Right cardiac atrium (tissue), 5 donors: ENCODE data around the gene CFAP45. TPM values are rescaled to one million over a fixed set of nuclear protein-coding genes. Genes with fewer than 3 reads are reported as not detected.
A peak's percentile ranks its signal among the peaks of the same experiment; 100 is the strongest.

Experiments
- ATAC-seq, 2 donors: fragments of 200-7000 bp; cut with Tn5 transposase; one replicate each; pipeline versions ENCODE4 v1.8.0 to v1.9.1; 2020; ENCODE audit warnings: moderate library complexity in 2 of 2, mild to moderate bottlenecking in 1 of 2
- DNase-seq, 3 donors: peaks; one replicate each; pipeline ENCODE4 v3.0.0-alpha.2; 2020
- H3K27ac ChIP-seq: one replicate; pipeline ENCODE4 v1.5.1; 2013; ENCODE audit warnings: mild to moderate bottlenecking, low read length, control low read depth, moderate library complexity
- H3K27me3 ChIP-seq: one replicate; pipeline ENCODE4 v1.6.1; 2013; ENCODE audit not compliant: control insufficient read depth, insufficient read depth
- H3K4me1 ChIP-seq: one replicate; pipeline ENCODE4 v1.6.1; 2013; ENCODE audit warnings: low read length; ENCODE audit not compliant: control insufficient read depth, insufficient read depth
- H3K4me3 ChIP-seq: one replicate; pipeline ENCODE4 v1.5.1; 2013; ENCODE audit warnings: low read length, control low read depth
- H3K9me3 ChIP-seq: one replicate; pipeline ENCODE4 v1.6.1; 2013; ENCODE audit warnings: low read length; ENCODE audit not compliant: control insufficient read depth
- whole genome bisulfite sequencing: extraction: QIAGEN DNeasy Blood & Tissue Kit; methylation state at CpG from one replicate; pipeline ENCODE4 v1.1.7; 2013; 5-methylcytosine and 5-hydroxymethylcytosine counted together
- intact Hi-C, 4 donors: fragments of 100-400 bp; cut with DNase I; formaldehyde crosslinking; loops; one replicate each; pipeline versions ENCODE4 v1.11.0 to v1.14.0; 2022 to 2023
- polyA plus RNA-seq: library from polyadenylated mRNA; stranded (reverse); fragments of 200-250 nt; gene quantifications from one replicate; pipeline ENCODE4 v1.2.3, GENCODE V29; 2013
- total RNA-seq, 4 donors: library from RNA; stranded (reverse); fragmentation: NEBNext Ultra II Directional; extraction: Animal tissue kit (Norgen Biotek cat#: 25700); gene quantifications; one replicate each; pipeline ENCODE4 v1.2.1, GENCODE V29; 2021
- donor health status: healthy with polysubstance abuse.
- donor health status: DM: no; HTN: yes; CAD: no.
- donor health status: DM: no; HTN: no; CAD: no.
- donor health status: DM: no; HTN: yes; CAD: no; lungs with severe emphysema.
- donor health status: DM: yes; HTN: yes; CAD: no.

The CFAP45 gene
- total and polyA plus RNA-seq, 5 donors = 3.4 to 9.4 (median 4.1) TPM

- H3K4me3 ChIP-seq = no peak overlapping the region
- intact Hi-C loops = no loop called here
- no peaks in the 10 kb centered on the region for H3K9me3 ChIP-seq
- WGBS = 76% methylated on average over 1 of the region's 1 CpG
- no peak for DNase-seq
- no peak overlapping the region for H3K27ac ChIP-seq
- no peaks in the 10 kb centered on the region for H3K27me3 ChIP-seq
- peaks cover 11% of the 10 kb centered on the region for H3K4me1 ChIP-seq
- no peak for ATAC-seq
Measured at GRCh38 chr1:159869607-159870006, 30.4 kb downstream of the CFAP45 start.

DNA sequence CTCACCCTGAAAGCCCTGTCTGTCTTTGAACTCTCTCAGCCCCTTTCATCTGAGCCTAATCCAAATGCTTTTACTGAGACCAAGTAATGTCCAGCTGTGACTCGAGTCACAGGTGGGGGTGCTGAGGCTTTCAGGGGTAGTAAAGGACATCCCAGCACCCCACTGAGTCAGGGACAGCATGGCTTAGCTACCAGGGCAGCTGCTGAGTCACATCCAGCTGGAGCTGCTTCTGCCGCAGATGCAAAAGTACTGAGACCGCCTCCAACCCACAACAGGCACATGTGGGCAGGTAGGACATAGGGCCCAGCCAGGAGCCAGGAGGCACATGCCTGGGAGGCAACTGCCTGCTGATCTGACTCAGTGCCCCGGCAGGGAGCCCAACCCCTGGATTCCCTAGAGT, 30.8 kb downstream of the CFAP45 start:
- 69% methylated on average over 4 of the region's 4 CpGs for WGBS
- peaks cover 11% of the 10 kb centered on the region for H3K4me1 ChIP-seq

DNA sequence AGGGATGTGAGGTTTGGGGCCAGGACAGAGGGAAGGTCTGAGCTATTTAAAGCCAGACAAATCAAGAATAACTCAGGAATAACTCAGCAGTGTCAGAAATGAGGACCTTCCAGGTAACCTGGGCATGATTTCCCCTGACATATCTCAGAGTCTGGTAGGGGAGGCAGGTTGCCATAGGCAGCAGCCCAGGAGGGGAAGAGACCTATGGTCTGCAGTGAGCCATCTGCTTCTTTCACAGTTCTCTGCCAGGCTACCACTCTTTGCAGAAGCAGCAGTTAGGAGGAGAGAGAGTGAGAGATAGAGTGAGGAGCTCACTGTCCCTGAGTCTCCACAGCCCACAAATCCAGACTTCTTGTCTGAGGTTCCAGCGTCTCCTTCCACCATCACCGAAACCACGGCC, 31.2 kb downstream of the CFAP45 start:
- WGBS = 72% methylated on average over 3 of the region's 3 CpGs
- intact Hi-C loops = no loop called here

More for the DNA sequence above, 30.8 kb downstream of the CFAP45 start:
- Histone ChIP-seq H3K9me3 (no peaks in the 10 kb centered on the region), H3K4me3 (no peak overlapping the region), H3K27ac (no peak overlapping the region), H3K27me3 (no peaks in the 10 kb centered on the region)
- intact Hi-C loops = no loop called here
- ATAC-seq (no peak), DNase-seq (no peak)

DNA sequence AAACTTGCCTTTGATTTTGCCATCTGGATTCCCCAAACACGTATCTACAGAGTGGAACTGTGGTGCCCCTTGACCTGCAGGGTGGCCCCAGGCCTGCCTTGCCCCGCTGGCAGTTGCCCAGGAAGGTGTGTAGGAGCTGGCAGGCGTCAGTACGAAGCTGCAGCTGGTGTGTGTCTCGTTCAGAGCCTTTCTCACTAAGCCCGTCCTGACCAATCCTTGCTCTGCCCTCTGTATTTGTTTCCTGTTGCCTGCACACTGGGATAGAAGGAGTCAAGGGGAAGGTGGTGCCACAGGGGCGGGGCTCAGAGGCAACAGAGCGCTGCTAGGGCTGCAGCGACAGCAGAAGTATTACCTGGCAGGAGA, 32.3 kb downstream of the CFAP45 start:
- Histone ChIP-seq H3K9me3 (no peaks in the 10 kb centered on the region), H3K4me3 (no peak overlapping the region), H3K27me3 (no peaks in the 10 kb centered on the region), H3K4me1 (peaks cover 11% of the 10 kb centered on the region), H3K27ac (peak overlapping the region; percentile 38)
- DNase-seq = peak; percentile 46 to 67 (median 66)
- 15% methylated on average over 9 of the region's 9 CpGs for WGBS
- peak; percentile 82 to 84 for ATAC-seq
- intact Hi-C loops = no loop called here

More for the DNA sequence above, 31.2 kb downstream of the CFAP45 start:
- Histone ChIP-seq H3K27ac (no peak overlapping the region), H3K4me3 (no peak overlapping the region), H3K9me3 (no peaks in the 10 kb centered on the region), H3K4me1 (peaks cover 11% of the 10 kb centered on the region), H3K27me3 (no peaks in the 10 kb centered on the region)
- DNase-seq (no peak), ATAC-seq (no peak)

DNA sequence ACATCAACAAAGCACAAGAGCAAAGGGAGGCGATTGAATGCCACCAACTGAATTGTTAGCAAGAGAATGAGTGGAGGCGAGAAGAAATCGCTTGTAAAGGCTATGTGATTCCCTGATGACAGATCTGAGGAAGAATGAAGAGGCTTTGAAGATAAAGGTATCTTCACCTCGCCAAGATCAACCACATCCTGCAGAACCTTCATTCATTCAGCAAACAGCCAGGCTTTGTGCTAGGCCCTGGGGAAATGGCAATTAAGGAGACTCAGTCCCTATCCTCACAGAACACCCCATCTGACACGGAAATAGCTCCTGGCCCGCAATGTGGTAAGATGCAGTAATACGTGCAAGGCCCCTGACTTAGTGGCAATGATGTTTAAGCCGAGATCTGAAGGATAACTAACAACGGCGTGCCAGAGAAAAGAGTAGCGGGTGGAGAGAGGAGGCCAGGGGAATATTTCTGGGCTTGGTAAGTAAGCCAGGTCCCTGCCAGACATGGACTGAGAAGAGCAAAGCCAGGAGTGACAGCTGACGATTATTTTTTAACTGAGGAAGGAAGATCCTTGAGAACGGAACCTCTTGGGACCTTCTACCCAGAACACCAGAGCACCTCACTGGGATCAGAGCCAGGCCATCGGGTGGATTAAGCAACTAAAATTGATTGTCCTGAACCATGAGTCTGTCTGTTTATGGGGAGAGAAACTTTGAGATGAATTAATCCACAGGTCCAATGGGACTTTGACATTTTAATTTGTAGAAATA, 32.9 kb downstream of the CFAP45 start:
- H3K9me3 ChIP-seq = no peaks in the 10 kb centered on the region
- peak overlapping the region; percentile 38 for H3K27ac ChIP-seq
- H3K4me1 ChIP-seq = peaks cover 11% of the 10 kb centered on the region
- intact Hi-C loops = no loop called here
- no peak overlapping the region for H3K4me3 ChIP-seq
- ATAC-seq = no peak
- DNase-seq = no peak
- no peaks in the 10 kb centered on the region for H3K27me3 ChIP-seq
- 59% methylated on average over 14 of the region's 14 CpGs for WGBS

GRCh38 chr1:159866066-159866465, 33.9 kb downstream of the CFAP45 start:
- DNase-seq (no peak), ATAC-seq (no peak)
- Histone ChIP-seq H3K4me1 (peaks cover 11% of the 10 kb centered on the region), H3K27me3 (no peaks in the 10 kb centered on the region), H3K9me3 (no peaks in the 10 kb centered on the region), H3K27ac (no peak overlapping the region), H3K4me3 (no peak overlapping the region)
- intact Hi-C loops = no loop called here
- WGBS = 68% methylated on average over 1 of the region's 1 CpG

DNA sequence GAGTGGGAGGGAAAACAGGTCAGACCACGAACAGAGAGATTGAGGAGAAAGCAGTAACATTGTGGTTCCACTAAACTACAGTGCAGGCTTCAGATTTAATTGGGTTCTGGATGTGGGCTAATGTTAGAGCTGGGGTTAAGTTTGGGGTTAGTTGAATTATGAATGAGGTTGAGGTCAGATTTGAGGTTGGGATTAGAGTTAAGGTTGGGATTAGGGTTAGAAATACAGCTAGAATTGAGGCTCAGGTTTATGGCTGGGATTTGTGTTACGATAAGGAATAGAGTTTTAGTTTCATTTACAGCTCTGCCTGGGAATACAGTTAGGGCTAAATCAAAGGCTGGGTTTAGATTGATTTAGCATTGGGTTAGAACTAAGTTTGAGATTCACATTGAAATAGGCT, 35.7 kb downstream of the CFAP45 start:
- DNase-seq (no peak), ATAC-seq (no peak)
- Histone ChIP-seq H3K4me1 (peaks cover 11% of the 10 kb centered on the region), H3K4me3 (no peak overlapping the region), H3K27ac (no peak overlapping the region), H3K9me3 (no peaks in the 10 kb centered on the region), H3K27me3 (no peaks in the 10 kb centered on the region)
- 92% methylated on average over 2 of the region's 2 CpGs for WGBS
- intact Hi-C loops = no loop called here

- Histone ChIP-seq H3K9me3 (no peaks in the 10 kb centered on the region), H3K27ac (no peak within 1 kb of the TSS), H3K4me1 (peaks cover under 1% of the 10 kb centered on the region), H3K4me3 (no peak within 1 kb of the TSS), H3K27me3 (no peaks in the 10 kb centered on the region)
- intact Hi-C loops = no loop called here
- DNase-seq (no peak), ATAC-seq (no peak)
- WGBS = 84% methylated on average over 4 of the region's 4 CpGs
Measured at GRCh38 chr1:159862557-159862956, 37.4 kb downstream of the CFAP45 start, which contains the start of gene VSIG8. Gene VSIG8 (minus strand): TSS chr1:159862657. CDS start chr1:159862521, 136 bp downstream.

DNA sequence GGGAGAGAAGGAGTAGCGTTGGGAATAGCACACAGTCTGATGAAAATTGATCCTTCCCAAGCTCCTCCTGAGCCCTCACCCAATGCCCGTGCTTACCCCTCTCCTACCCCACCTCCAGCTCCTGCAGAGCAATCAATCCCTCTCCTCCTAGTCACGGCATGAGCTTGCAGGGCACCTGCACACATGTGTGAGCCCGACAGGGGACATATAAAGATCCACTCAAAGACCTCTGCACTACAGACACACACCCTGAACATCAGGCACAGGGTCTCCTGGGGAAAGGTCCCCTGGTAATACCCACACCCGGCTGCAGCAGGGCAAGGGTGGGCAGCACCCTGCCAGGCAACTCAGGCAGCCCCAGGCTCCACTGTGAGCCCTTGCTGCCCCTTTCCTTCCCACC, 37.9 kb downstream of the CFAP45 start:
- H3K4me1 ChIP-seq = no peaks in the 10 kb centered on the region
- H3K4me3 ChIP-seq = no peak overlapping the region
- ATAC-seq (no peak), DNase-seq (no peak)
- intact Hi-C loops = no loop called here
- H3K27ac ChIP-seq = no peak overlapping the region
- no peaks in the 10 kb centered on the region for H3K27me3 ChIP-seq
- 80% methylated on average over 5 of the region's 5 CpGs for WGBS
- no peaks in the 10 kb centered on the region for H3K9me3 ChIP-seq

DNA sequence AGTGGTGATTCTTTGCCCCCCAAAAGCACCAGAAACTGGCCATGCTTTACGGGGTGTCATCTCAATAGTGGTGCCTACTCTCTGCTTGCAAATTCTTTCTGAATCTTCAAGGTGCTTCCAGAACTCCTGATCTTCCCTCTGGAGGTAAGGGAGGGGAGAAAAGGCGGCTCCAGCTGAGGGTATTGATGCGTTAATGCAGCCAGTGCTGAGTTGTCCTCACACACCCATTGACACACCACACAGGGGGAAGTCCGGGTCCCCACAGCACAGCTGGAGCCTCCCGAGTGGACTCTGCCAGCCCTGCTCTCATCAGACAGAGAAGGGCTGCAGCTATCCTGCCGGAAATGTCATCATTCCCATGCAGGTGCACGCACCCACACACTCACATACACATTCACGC, 38.7 kb downstream of the CFAP45 start:
- Histone ChIP-seq H3K9me3 (no peaks in the 10 kb centered on the region), H3K4me3 (no peak overlapping the region), H3K27ac (no peak overlapping the region), H3K27me3 (no peaks in the 10 kb centered on the region), H3K4me1 (no peaks in the 10 kb centered on the region)
- ATAC-seq (no peak), DNase-seq (no peak)
- intact Hi-C loops = no loop called here
- WGBS = 80% methylated on average over 8 of the region's 8 CpGs

DNA sequence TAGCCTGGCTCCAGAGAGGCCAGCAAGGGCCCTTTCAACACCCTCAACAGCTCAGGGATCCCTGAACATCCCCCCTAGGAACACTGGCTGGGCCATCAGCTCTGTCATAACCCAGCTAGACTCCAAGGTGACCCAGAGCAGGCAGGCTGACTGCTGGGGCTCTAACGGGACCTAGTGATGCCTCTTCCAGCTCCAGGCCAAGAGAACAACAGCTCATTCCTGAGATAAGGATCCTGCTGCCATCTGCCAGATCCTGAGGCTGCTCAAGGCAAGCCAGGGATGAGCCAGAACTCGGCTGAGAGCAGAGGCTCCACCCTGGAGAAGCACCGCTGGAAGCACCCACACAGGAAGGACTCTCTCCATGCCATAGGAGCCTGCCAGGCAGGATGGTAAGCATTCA, 39.5 kb downstream of the CFAP45 start:
- DNase-seq (no peak), ATAC-seq (peak; percentile 18 to 21)
- no peaks in the 10 kb centered on the region for H3K9me3 ChIP-seq
- H3K4me1 ChIP-seq = no peaks in the 10 kb centered on the region
- intact Hi-C loops = no loop called here
- no peaks in the 10 kb centered on the region for H3K27me3 ChIP-seq
- WGBS = 29% methylated on average over 3 of the region's 3 CpGs
- no peak overlapping the region for H3K27ac ChIP-seq
- H3K4me3 ChIP-seq = no peak overlapping the region
